GM23248 (cell line): ENCODE results near the gene NCAM1. TPM values are rescaled to one million over a fixed set of nuclear protein-coding genes. Genes with fewer than 3 reads are reported as not detected.

Experiments
- DNase-seq: peaks from one replicate; pipeline ENCODE4 v3.0.0-alpha.2; 2015
- H2AFZ ChIP-seq: fragments of 200-600 bp; sonication (generic); 2 replicates; pipeline ENCODE4 v1.6.1; 2016; ENCODE audit warnings: antibody characterized with exemption
- H3F3A ChIP-seq: fragments of 200-600 bp; sonication (generic); 2 replicates; pipeline ENCODE4 v1.6.1; 2016; ENCODE audit warnings: mild to moderate bottlenecking, antibody characterized with exemption, mixed run types; ENCODE audit not compliant: insufficient read depth
- H3K27ac ChIP-seq: fragments of 200-600 bp; sonication (generic); 2 replicates; pipeline ENCODE4 v1.5.1; 2016; ENCODE audit warnings: mild to moderate bottlenecking
- H3K27me3 ChIP-seq: fragments of 200-600 bp; sonication (generic); replicated peaks from 2 replicates; pipeline ENCODE4 v1.6.1; 2016; ENCODE audit warnings: mild to moderate bottlenecking; ENCODE audit not compliant: insufficient read depth
- H3K36me3 ChIP-seq: fragments of 200-600 bp; sonication (generic); 2 replicates; pipeline ENCODE4 v1.6.1; 2016; ENCODE audit warnings: low read depth, mild to moderate bottlenecking
- H3K4me1 ChIP-seq: fragments of 200-600 bp; sonication (generic); 2 replicates; pipeline ENCODE4 v1.6.1; 2016; ENCODE audit warnings: mild to moderate bottlenecking; ENCODE audit not compliant: insufficient read depth
- H3K4me2 ChIP-seq: fragments of 200-600 bp; sonication (generic); one replicate; pipeline ENCODE4 v1.6.1; 2016; ENCODE audit warnings: mild to moderate bottlenecking; ENCODE audit not compliant: unreplicated experiment
- H3K4me3 ChIP-seq: fragments of 200-600 bp; sonication (generic); 2 replicates; pipeline ENCODE4 v1.5.1; 2016; ENCODE audit warnings: mild to moderate bottlenecking
- H3K79me2 ChIP-seq: fragments of 200-600 bp; sonication (generic); 2 replicates; pipeline ENCODE4 v1.6.1; 2016; ENCODE audit warnings: mild to moderate bottlenecking; ENCODE audit not compliant: insufficient read depth
- H3K9ac ChIP-seq: fragments of 200-600 bp; sonication (generic); 2 replicates; pipeline ENCODE4 v1.6.1; 2016; ENCODE audit warnings: mild to moderate bottlenecking
- H3K9me2 ChIP-seq: fragments of 200-600 bp; sonication (generic); 2 replicates; pipeline ENCODE4 v1.6.1; 2016; ENCODE audit warnings: mixed run types, mild to moderate bottlenecking, moderate library complexity; ENCODE audit not compliant: insufficient read depth
- H3K9me3 ChIP-seq: fragments of 200-600 bp; sonication (generic); one replicate; pipeline ENCODE4 v1.6.1; 2017; ENCODE audit warnings: low read depth
- H4K20me1 ChIP-seq: fragments of 200-600 bp; sonication (generic); 2 replicates; pipeline ENCODE4 v1.6.0; 2016; ENCODE audit not compliant: insufficient read depth
- EZH2 ChIP-seq: fragments of 200-600 bp; sonication (generic); IDR thresholded peaks from 2 replicates; pipeline ENCODE4 v1.6.1; 2018; ENCODE audit warnings: antibody characterized with exemption, mild to moderate bottlenecking; ENCODE audit not compliant: insufficient read depth, poor library complexity, severe bottlenecking
- EZH2phosphoT487 ChIP-seq: fragments of 200-600 bp; sonication (generic); IDR thresholded peaks from 2 replicates; pipeline ENCODE4 v1.6.1; 2018; ENCODE audit warnings: antibody characterized with exemption, moderate library complexity, mild to moderate bottlenecking, low read depth; ENCODE audit not compliant: insufficient read depth
- WGBS, 2 experiments: methylation state at CpG; one replicate each; pipeline ENCODE4 v1.1.6; 2015 to 2017; ENCODE audit warnings: low lambda C conversion rate in 2 of 2, low coverage in 1 of 2; ENCODE audit errors: missing lambda C conversion rate in 2 of 2; 5-methylcytosine and 5-hydroxymethylcytosine counted together
- in situ Hi-C: fragments of 300-500 bp; cut with MboI; formaldehyde crosslinking; loops from 2 replicates; pipeline ENCODE4 v1.15.0; 2020
- polyA plus RNA-seq: library from polyadenylated mRNA; unstranded; fragments of >200 nt; fragmentation: Nextera tagmentation; extraction: Ambion mirVana; gene quantifications from 2 replicates; pipeline ENCODE4 v1.2.1, GENCODE V29; 2016
- total RNA-seq: library from RNA; depleted of rRNA; stranded (reverse); fragments of >200 nt; shearing (Covaris generic); gene quantifications from 2 replicates; pipeline ENCODE4 v1.2.3, GENCODE V29; 2014

The NCAM1 gene
- total and polyA plus RNA-seq, 2 experiments from 2014 or later = 1.5 to 1.8 TPM

GRCh38 chr11:113192121-113192925 lies 231.1 kb downstream of the NCAM1 start:
- H4K20me1 ChIP-seq = no peaks in the 10 kb centered on the region
- DNase-seq = peak; percentile 22
- no peaks in the 10 kb centered on the region for H3K9me2 ChIP-seq
- no peak overlapping the region for H3K27ac ChIP-seq
- H3K36me3 ChIP-seq = no peaks in the 10 kb centered on the region
- H3K4me3 ChIP-seq = no peak overlapping the region
- H3K4me2 ChIP-seq = no peak overlapping the region
- H2AFZ ChIP-seq = no peak overlapping the region
- no peaks in the 10 kb centered on the region for H3K79me2 ChIP-seq
- no peak for TF ChIP-seq EZH2phosphoT487
- H3K9ac ChIP-seq = no peak overlapping the region
- peaks cover 30% of the 10 kb centered on the region for H3K4me1 ChIP-seq
- 83 to 86% methylated on average over 8 of the region's 8 CpGs for WGBS, 2 experiments
- H3F3A ChIP-seq = peaks cover 21% of the 10 kb centered on the region
- no peaks in the 10 kb centered on the region for H3K9me3 ChIP-seq
- in situ Hi-C loops = no loop called here
- no peaks in the 10 kb centered on the region for H3K27me3 ChIP-seq

DNA sequence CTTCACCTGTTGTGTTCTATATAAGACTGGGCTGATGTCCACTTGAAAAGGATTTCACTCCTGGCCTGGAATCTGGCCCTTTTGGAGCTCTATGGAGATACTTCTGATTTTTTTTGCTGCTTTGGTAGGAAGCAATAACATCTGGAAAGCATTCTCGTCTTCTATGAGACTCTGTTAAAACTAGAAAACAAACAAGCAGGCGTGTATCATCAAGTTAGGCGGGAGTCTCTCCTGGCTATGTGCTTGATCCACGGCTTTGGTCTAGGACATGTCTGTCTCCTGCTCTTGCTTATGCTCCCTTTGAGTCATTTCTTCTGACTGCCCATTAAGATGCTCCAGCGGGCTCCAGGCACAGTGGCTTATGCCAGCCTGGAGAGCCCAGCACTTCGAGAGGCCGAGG lies 231.8 kb downstream of the NCAM1 start:
- Histone ChIP-seq H2AFZ (no peak overlapping the region), H3K4me2 (no peak overlapping the region), H3K9ac (no peak overlapping the region), H4K20me1 (no peaks in the 10 kb centered on the region), H3K4me1 (peaks cover 30% of the 10 kb centered on the region), H3K79me2 (no peaks in the 10 kb centered on the region), H3F3A (peaks cover 21% of the 10 kb centered on the region), H3K4me3 (no peak overlapping the region), H3K36me3 (no peaks in the 10 kb centered on the region), H3K27ac (no peak overlapping the region), H3K27me3 (no peaks in the 10 kb centered on the region; the same call in 1 of the 2 replicates), H3K9me3 (no peaks in the 10 kb centered on the region), H3K9me2 (no peaks in the 10 kb centered on the region)
- WGBS, 2 experiments = 45 to 48% methylated on average over 7 of the region's 7 CpGs
- TF ChIP-seq EZH2phosphoT487 = no peak
- TF ChIP-seq EZH2 = no peak
- peak; percentile 34 for DNase-seq
- in situ Hi-C loops = no loop called here

DNA sequence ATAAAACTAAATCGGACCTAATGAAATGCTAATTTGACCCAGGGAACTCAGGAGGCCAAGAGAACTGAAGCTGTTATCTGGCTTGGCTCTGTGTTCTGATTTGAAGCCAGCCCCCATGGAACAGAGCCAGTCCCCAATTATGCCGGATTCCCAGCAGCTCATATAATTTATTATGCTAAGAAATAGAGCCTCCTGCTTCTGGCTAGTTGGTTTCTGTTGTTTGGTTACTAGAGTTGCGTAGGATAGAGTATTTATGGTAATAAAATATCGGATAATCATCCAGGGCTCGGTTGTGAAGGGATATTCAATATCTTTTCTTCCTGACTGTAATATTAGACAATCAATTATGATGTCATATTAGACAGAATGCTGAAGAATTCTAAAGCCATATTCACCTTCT lies 232.7 kb downstream of the NCAM1 start:
- in situ Hi-C loops = no loop called here
- no peaks in the 10 kb centered on the region for H3K79me2 ChIP-seq
- peaks cover 28% of the 10 kb centered on the region for H3K4me1 ChIP-seq
- no peak overlapping the region for H3K4me3 ChIP-seq
- no peak overlapping the region for H3K27ac ChIP-seq
- no peaks in the 10 kb centered on the region for H3K9me3 ChIP-seq
- 40 to 50% methylated on average over 5 of the region's 5 CpGs for WGBS, 2 experiments
- H3F3A ChIP-seq = peaks cover 18% of the 10 kb centered on the region
- no peaks in the 10 kb centered on the region for H3K9me2 ChIP-seq
- H2AFZ ChIP-seq = no peak overlapping the region
- no peaks in the 10 kb centered on the region for H3K36me3 ChIP-seq
- TF ChIP-seq EZH2 = no peak
- no peak for TF ChIP-seq EZH2phosphoT487
- no peaks in the 10 kb centered on the region for H4K20me1 ChIP-seq
- H3K27me3 ChIP-seq = no peaks in the 10 kb centered on the region; the same call in 1 of the 2 replicates
- H3K4me2 ChIP-seq = no peak overlapping the region
- no peak for DNase-seq
- no peak overlapping the region for H3K9ac ChIP-seq

DNA sequence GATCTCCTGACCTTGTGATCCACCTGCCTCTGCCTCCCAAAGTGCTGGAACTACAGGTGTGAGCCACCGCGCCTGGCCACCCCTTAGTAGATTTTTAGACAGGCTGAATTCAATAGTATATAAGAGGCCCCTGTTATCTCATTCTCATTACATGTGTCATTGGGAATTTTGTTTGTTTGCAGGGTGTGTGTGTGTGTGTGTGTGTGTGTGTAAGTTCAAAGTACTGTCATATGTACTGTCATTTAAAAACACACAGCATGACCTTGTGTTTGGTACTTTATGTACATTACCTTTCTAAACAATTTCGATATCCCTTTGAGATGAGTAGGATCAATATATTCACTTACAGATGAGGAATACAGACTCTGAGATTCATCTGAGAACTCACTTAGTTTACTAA lies 234.5 kb downstream of the NCAM1 start:
- in situ Hi-C loops = no loop called here
- H3K4me3 ChIP-seq = no peak overlapping the region
- TF ChIP-seq EZH2phosphoT487 (no peak), EZH2 (no peak)
- no peaks in the 10 kb centered on the region for H4K20me1 ChIP-seq
- H3K9me3 ChIP-seq = no peaks in the 10 kb centered on the region
- no peak overlapping the region for H3K9ac ChIP-seq
- H3K79me2 ChIP-seq = no peaks in the 10 kb centered on the region
- peaks cover 4% of the 10 kb centered on the region; the same call in 1 of the 2 replicates for H3F3A ChIP-seq
- H3K27ac ChIP-seq = no peak overlapping the region
- no peak overlapping the region for H3K4me2 ChIP-seq
- H3K36me3 ChIP-seq = no peaks in the 10 kb centered on the region
- 91 to 98% methylated on average over 3 of the region's 3 CpGs for WGBS, 2 experiments
- peaks cover 12% of the 10 kb centered on the region for H3K4me1 ChIP-seq
- H2AFZ ChIP-seq = no peak overlapping the region
- H3K9me2 ChIP-seq = no peaks in the 10 kb centered on the region
- no peaks in the 10 kb centered on the region; the same call in 1 of the 2 replicates for H3K27me3 ChIP-seq
- DNase-seq = no peak
